Measurements from ENCODE around the gene SLX4IP. TPM values are rescaled to one million over a fixed set of nuclear protein-coding genes. Genes with fewer than 3 reads are reported as not detected.

The SLX4IP gene
- total RNA-seq, 1 experiment from 2014 or later, result 11.1 TPM

GRCh38 chr20:10629946-10630650 lies 195.0 kb downstream of the SLX4IP start:
- ATAC-seq (no peak), DNase-seq (ENCODE audit: low read depth, low spot score) (no peak)
- no peak overlapping the region for H3K27ac ChIP-seq (ENCODE audit: low read depth, low read length)
- H3K9me3 ChIP-seq (ENCODE audit: control insufficient read depth in 1 of 2, insufficient read depth in 1 of 2, low read depth in 1 of 2, low read length in 2 of 2), result no peaks in the 10 kb centered on the region
- no peak overlapping the region for H3K9ac ChIP-seq (ENCODE audit: low read length)
- ChIA-PET POLR2A (no interaction called here), CTCF (no interaction called here), RAD21 (ENCODE audit: low non-redundant PET in 1 of 2, low total read pairs in 2 of 2, uncharacterized antibody in 2 of 2, unreplicated experiment in 2 of 2) (no interaction called here)
- H4K20me1 ChIP-seq (ENCODE audit: insufficient read depth), result no peaks in the 10 kb centered on the region
- intact Hi-C loops (cut with micrococcal nuclease), result no loop called here
- no peaks in the 10 kb centered on the region for H3K9me2 ChIP-seq (ENCODE audit: insufficient read depth)
- TF ChIP-seq FOSL1 (IDR thresholded peaks at IDR 0.05; ENCODE audit: low read depth) (no peak), YY1 (IDR thresholded peaks at IDR 0.05; ENCODE audit: extremely low read depth, insufficient replicate concordance, low read depth, low read length) (no peak), EZH2phosphoT487 (IDR thresholded peaks at IDR 0.05; ENCODE audit: borderline replicate concordance) (no peak), JUND (IDR thresholded peaks at IDR 0.05) (no peak), POLR2A (IDR thresholded peaks at IDR 0.05; ENCODE audit: borderline replicate concordance, extremely low read depth, insufficient read depth, insufficient read length) (no peak), EGR1 (IDR thresholded peaks at IDR 0.05; ENCODE audit: low read depth) (no peak), CTCF (IDR thresholded peaks at IDR 0.05 in 2 of 3, conservative IDR thresholded peaks at IDR 0.05 in 1 of 3; ENCODE audit: borderline replicate concordance in 1 of 3, insufficient read depth in 1 of 3, low read depth in 2 of 3, low read length in 2 of 3) (no peak), TCF7L2 (IDR thresholded peaks at IDR 0.05; ENCODE audit: borderline replicate concordance, extremely low read depth, insufficient read depth, insufficient read length) (no peak), SRF (IDR thresholded peaks at IDR 0.05; ENCODE audit: low read depth) (no peak)
- H3K4me3 ChIP-seq (replicated peaks in 1 of 2; ENCODE audit: low read depth in 1 of 2, low read length in 2 of 2), result no peak overlapping the region
- no peaks in the 10 kb centered on the region for H3K36me3 ChIP-seq (ENCODE audit: control insufficient read depth in 1 of 2, insufficient read depth in 2 of 2, low read length in 2 of 2)
- no peaks in the 10 kb centered on the region for H3K4me1 ChIP-seq (ENCODE audit: control insufficient read depth in 1 of 2, insufficient read depth in 2 of 2, low read length in 2 of 2)
- no TSS peak for BruUV-seq (replicated peaks)
- H2AFZ ChIP-seq (ENCODE audit: low read depth, low read length, poor library complexity, severe bottlenecking), result no peak overlapping the region
- H3K79me2 ChIP-seq (ENCODE audit: insufficient read depth, low read length), result no peaks in the 10 kb centered on the region
- H3K27me3 ChIP-seq (ENCODE audit: insufficient read depth, low read length), result no peaks in the 10 kb centered on the region
- H3K4me2 ChIP-seq (ENCODE audit: low read length), result no peak overlapping the region

All from HCT116 (cell line).